Right ventricle myocardium superior (tissue), 1 donor: ENCODE data around the gene RAB38. TPM values are rescaled to one million over a fixed set of nuclear protein-coding genes. Genes with fewer than 3 reads are reported as not detected.

Experiments used
- microRNA-seq: library from miRNA; unstranded; fragments of <30 nt; microRNA quantifications from one replicate; pipeline ENCODE4 v1.2.0, GENCODE V29; 2020
- total RNA-seq: library from RNA; stranded (reverse); fragmentation: NEBNext Ultra II Directional; extraction: Animal tissue kit (Norgen Biotek cat#: 25700); gene quantifications from one replicate; pipeline ENCODE4 v1.2.1, GENCODE V29; 2021
- donor health status: DM: no; HTN: yes; CAD: no; lungs with severe emphysema.

The RAB38 gene
- total RNA-seq, 1 donor from 2014 or later: 0.73 TPM

Small RNAs within 50 kb of the gene (microRNA-seq; reads per million reads assigned to microRNA genes)
- gene MIR3166: not detected

Other genes with a start within 250 kb of the RAB38 start
- gene CTSC, start 162.3 kb upstream of the RAB38 start, total RNA-seq: 21.9 TPM